SU-DHL-6 (cell line): ENCODE measurements around the gene SPINDOC.

Experiments
- EZH2phosphoT487 ChIP-seq: fragments of 200-600 bp; sonication (generic), shearing (Covaris generic); conservative IDR thresholded peaks from 2 replicates; pipeline ENCODE4 v1.6.1; 2018; ENCODE audit warnings: mild to moderate bottlenecking, antibody characterized with exemption, low read length, moderate library complexity, mixed read lengths
- TF ChIP-seq, protein P1 (sequence below): fragments of 200-600 bp; sonication (generic); IDR thresholded peaks from one replicate; pipeline ENCODE4 v1.5.1; 2017; ENCODE audit warnings: antibody characterized with exemption, mild to moderate bottlenecking, low read length, moderate library complexity; ENCODE audit not compliant: insufficient read depth, poor library complexity, severe bottlenecking

DNA sequence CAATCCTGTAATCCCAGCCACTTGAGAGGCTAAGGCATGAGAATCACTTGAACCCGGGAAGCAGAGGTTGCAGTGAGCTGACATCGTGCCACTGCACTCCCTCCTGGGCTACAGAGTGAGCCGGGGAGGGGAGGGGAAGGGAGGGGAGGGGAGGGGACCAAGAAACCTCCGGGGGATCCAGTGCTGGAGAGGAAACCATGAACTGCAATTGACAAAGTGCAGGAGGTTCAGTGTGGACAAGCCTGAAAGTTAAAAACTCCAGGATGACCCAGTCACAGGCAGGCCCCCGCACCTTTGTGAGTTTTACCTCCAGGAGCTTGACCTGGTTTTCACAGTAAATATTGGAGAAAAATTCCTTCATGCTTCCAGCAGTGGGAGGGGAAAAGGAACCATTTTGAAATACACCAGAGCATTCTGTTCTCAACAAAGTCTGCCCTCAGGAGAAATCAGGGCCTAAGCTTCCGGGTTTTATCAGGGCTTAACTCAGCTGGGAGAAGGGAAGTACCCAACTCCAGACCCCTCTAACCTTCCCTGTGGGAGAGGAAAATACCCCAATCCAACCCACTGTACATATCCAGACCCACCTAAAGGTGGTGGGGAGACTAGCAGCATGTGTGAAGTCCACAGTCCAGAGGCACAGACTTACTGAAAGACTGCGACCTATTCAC is 29.2 kb upstream of the SPINDOC start:
- TF ChIP-seq, protein P1, sequence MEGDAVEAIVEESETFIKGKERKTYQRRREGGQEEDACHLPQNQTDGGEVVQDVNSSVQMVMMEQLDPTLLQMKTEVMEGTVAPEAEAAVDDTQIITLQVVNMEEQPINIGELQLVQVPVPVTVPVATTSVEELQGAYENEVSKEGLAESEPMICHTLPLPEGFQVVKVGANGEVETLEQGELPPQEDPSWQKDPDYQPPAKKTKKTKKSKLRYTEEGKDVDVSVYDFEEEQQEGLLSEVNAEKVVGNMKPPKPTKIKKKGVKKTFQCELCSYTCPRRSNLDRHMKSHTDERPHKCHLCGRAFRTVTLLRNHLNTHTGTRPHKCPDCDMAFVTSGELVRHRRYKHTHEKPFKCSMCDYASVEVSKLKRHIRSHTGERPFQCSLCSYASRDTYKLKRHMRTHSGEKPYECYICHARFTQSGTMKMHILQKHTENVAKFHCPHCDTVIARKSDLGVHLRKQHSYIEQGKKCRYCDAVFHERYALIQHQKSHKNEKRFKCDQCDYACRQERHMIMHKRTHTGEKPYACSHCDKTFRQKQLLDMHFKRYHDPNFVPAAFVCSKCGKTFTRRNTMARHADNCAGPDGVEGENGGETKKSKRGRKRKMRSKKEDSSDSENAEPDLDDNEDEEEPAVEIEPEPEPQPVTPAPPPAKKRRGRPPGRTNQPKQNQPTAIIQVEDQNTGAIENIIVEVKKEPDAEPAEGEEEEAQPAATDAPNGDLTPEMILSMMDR = no peak
- no peak for TF ChIP-seq EZH2phosphoT487
